Spleen (tissue), 11 donors: Measurements from ENCODE around the gene ZSCAN9. TPM values are rescaled to one million over a fixed set of nuclear protein-coding genes. Genes with fewer than 3 reads are reported as not detected.

ENCODE experiments used
- DNase-seq: peaks from one replicate; pipeline ENCODE4 v3.0.0-alpha.2; 2020
- H3K27ac ChIP-seq, 8 donors: fragments of 200-600 bp; sonication (generic) in 7 of 8; 1 replicate in 4 of 8; 2 replicates in 4 of 8; pipeline versions ENCODE4 v1.5.0 to v1.8.0; 2016 to 2021; ENCODE audit warnings: inconsistent platforms in 4 of 8, mild to moderate bottlenecking in 4 of 8, moderate library complexity in 1 of 8
- H3K27me3 ChIP-seq, 7 donors: fragments of 200-600 bp; sonication (generic) in 6 of 7; replicated peaks in 1 of 7; 1 replicate in 4 of 7; 2 replicates in 3 of 7; pipeline versions ENCODE4 v1.5.0 to v1.8.0; 2016 to 2021; ENCODE audit warnings: inconsistent platforms in 3 of 7, mild to moderate bottlenecking in 1 of 7
- H3K36me3 ChIP-seq, 6 donors: fragments of 200-600 bp; sonication (generic) in 5 of 6; 1 replicate in 4 of 6; 2 replicates in 2 of 6; pipeline versions ENCODE4 v1.5.0 to v1.8.0; 2016 to 2021; ENCODE audit warnings: inconsistent platforms in 2 of 6
- H3K4me1 ChIP-seq, 6 donors: fragments of 200-600 bp; sonication (generic) in 5 of 6; 1 replicate in 3 of 6; 2 replicates in 3 of 6; pipeline versions ENCODE4 v1.5.0 to v1.8.0; 2016 to 2021; ENCODE audit warnings: inconsistent platforms in 3 of 6
- H3K4me3 ChIP-seq, 8 donors: fragments of 200-600 bp; sonication (generic) in 7 of 8; 1 replicate in 4 of 8; 2 replicates in 4 of 8; pipeline versions ENCODE4 v1.5.0 to v1.8.0; 2016 to 2021; ENCODE audit warnings: inconsistent platforms in 4 of 8, mild to moderate bottlenecking in 4 of 8, moderate library complexity in 2 of 8
- H3K9me3 ChIP-seq, 8 donors: fragments of 200-600 bp; sonication (generic) in 7 of 8; 1 replicate in 4 of 8; 2 replicates in 4 of 8; pipeline versions ENCODE4 v1.5.0 to v1.8.0; 2016 to 2021; ENCODE audit warnings: inconsistent platforms in 4 of 8
- CTCF ChIP-seq, 11 experiments: fragments of 200-600 bp in 7 of 11; fragments of 450-650 bp in 4 of 11; sonication (generic) in 4 of 11; IDR thresholded peaks in 8 of 11; conservative IDR thresholded peaks in 3 of 11; 1 replicate in 7 of 11; 2 replicates in 4 of 11; pipeline versions ENCODE4 v1.4.0 to v1.8.0; 2016 to 2021; ENCODE audit warnings: antibody characterized with exemption in 11 of 11, inconsistent platforms in 4 of 11, mild to moderate bottlenecking in 1 of 11
- POLR2A ChIP-seq, 3 donors: fragments of 450-650 bp; IDR thresholded peaks; one replicate each; pipeline ENCODE4 v1.5.1; 2017; ENCODE audit warnings: antibody characterized with exemption in 3 of 3, mild to moderate bottlenecking in 1 of 3
- POLR2AphosphoS5 ChIP-seq, 3 donors: sonication (generic); formaldehyde crosslinking; IDR thresholded peaks; one replicate each; pipeline ENCODE4 v1.5.1; 2017; ENCODE audit warnings: antibody characterized with exemption in 3 of 3
- WGBS, 5 donors: extraction: QIAGEN DNeasy Blood & Tissue Kit in 3 of 5; methylation state at CpG; one replicate each; pipeline versions ENCODE4 v1.1.5 to v1.1.7; 2013 to 2018; 5-methylcytosine and 5-hydroxymethylcytosine counted together
- intact Hi-C: fragments of 100-400 bp; cut with DNase I; formaldehyde crosslinking; loops from one replicate; pipeline ENCODE4 v1.15.0; 2023; ENCODE audit warnings: low total_unique reads
- polyA plus RNA-seq, 3 donors: library from polyadenylated mRNA; stranded (reverse); fragments of 200-250 nt; gene quantifications; one replicate each; pipeline ENCODE4 v1.2.1, GENCODE V29; 2013
- total RNA-seq, 7 donors: library from RNA; depleted of rRNA in 3 of 7; stranded (reverse); fragments of >200 nt in 3 of 7; fragmentation: NEBNext Ultra II Directional in 4 of 7; extraction: Animal tissue kit (Norgen Biotek cat#: 25700) in 4 of 7; gene quantifications; one replicate each; pipeline versions ENCODE4 v1.1.0 to v1.2.1, GENCODE V29; 2016 to 2021
- donor health status: healthy with polysubstance abuse.
- donor health status: DM: no; HTN: no; CAD: no; lungs with moderate emphysema.
- donor health status: DM: no; HTN: no; CAD: no.
- donor health status: Bipolar disorder and iron deficiency.
- donor health status: healthy.
- donor health status: DM: no; HTN: no; CAD: no.
- donor health status: DM: yes; HTN: yes; CAD: no.

The ZSCAN9 gene
- total and polyA plus RNA-seq, 10 donors, result 6.9 to 25.7 (median 14.2) TPM

GRCh38 chr6:28232785-28233184 lies 7.7 kb downstream of the ZSCAN9 start:
- Histone ChIP-seq H3K27me3 (no peaks in the 10 kb centered on the region), H3K4me3 (no peak overlapping the region), H3K27ac (no peak overlapping the region), H3K4me1 (peaks cover 0 to 11% (median 0%) of the 10 kb centered on the region in 6 donors), H3K9me3 (no peaks in the 10 kb centered on the region), H3K36me3 (peaks cover 3 to 72% (median 52%) of the 10 kb centered on the region in 6 donors)
- DNase-seq, result no peak
- WGBS, 5 donors, result 92 to 97% (median 96%) methylated on average over 11 of the region's 11 CpGs
- intact Hi-C loops, result no loop called here
- no peak for TF ChIP-seq CTCF (IDR thresholded peaks at IDR 0.05 in 8 of 11, conservative IDR thresholded peaks at IDR 0.05 in 3 of 11)
- no peak for TF ChIP-seq POLR2A (IDR thresholded peaks at IDR 0.05)
- TF ChIP-seq POLR2AphosphoS5 (IDR thresholded peaks at IDR 0.05), result no peak

GRCh38 chr6:28235912-28236452 lies 10.9 kb downstream of the ZSCAN9 start:
- H3K36me3 ChIP-seq, result peaks cover 3 to 49% (median 23%) of the 10 kb centered on the region in 6 donors
- H3K9me3 ChIP-seq, result no peaks in the 10 kb centered on the region
- no peak overlapping the region for H3K4me3 ChIP-seq
- no peaks in the 10 kb centered on the region for H3K27me3 ChIP-seq
- no peak for DNase-seq
- 84 to 93% (median 88%) methylated on average over 3 of the region's 3 CpGs for WGBS, 5 donors
- no peak for TF ChIP-seq POLR2A (IDR thresholded peaks at IDR 0.05)
- no peak for TF ChIP-seq CTCF (IDR thresholded peaks at IDR 0.05 in 8 of 11, conservative IDR thresholded peaks at IDR 0.05 in 3 of 11)
- no peak for TF ChIP-seq POLR2AphosphoS5 (IDR thresholded peaks at IDR 0.05)
- no peak overlapping the region for H3K27ac ChIP-seq
- no peaks in the 10 kb centered on the region for H3K4me1 ChIP-seq
- intact Hi-C loops, result no loop called here

- no peak for DNase-seq
- 83 to 100% (median 94%) methylated on average over 1 of the region's 1 CpG for WGBS, 5 donors
- no peaks in the 10 kb centered on the region for H3K27me3 ChIP-seq
- intact Hi-C loops, result no loop called here
- no peaks in the 10 kb centered on the region for H3K9me3 ChIP-seq
- H3K36me3 ChIP-seq, result peaks cover 0 to 24% (median 13%) of the 10 kb centered on the region in 6 donors
- no peaks in the 10 kb centered on the region for H3K4me1 ChIP-seq
- no peak overlapping the region for H3K4me3 ChIP-seq
- no peak for TF ChIP-seq CTCF (IDR thresholded peaks at IDR 0.05 in 8 of 11, conservative IDR thresholded peaks at IDR 0.05 in 3 of 11)
- no peak for TF ChIP-seq POLR2A (IDR thresholded peaks at IDR 0.05)
- TF ChIP-seq POLR2AphosphoS5 (IDR thresholded peaks at IDR 0.05), result no peak
- H3K27ac ChIP-seq, result no peak overlapping the region
Measured at GRCh38 chr6:28239636-28240035, 14.6 kb downstream of the ZSCAN9 start.

- DNase-seq, result no peak
- no peak for TF ChIP-seq POLR2AphosphoS5 (IDR thresholded peaks at IDR 0.05)
- TF ChIP-seq CTCF (IDR thresholded peaks at IDR 0.05 in 8 of 11, conservative IDR thresholded peaks at IDR 0.05 in 3 of 11), result no peak
- no peak for TF ChIP-seq POLR2A (IDR thresholded peaks at IDR 0.05)
- intact Hi-C loops, result no loop called here
- no peaks in the 10 kb centered on the region for H3K9me3 ChIP-seq
- 93 to 98% (median 96%) methylated on average over 1 of the region's 1 CpG for WGBS, 5 donors
- no peak overlapping the region for H3K4me3 ChIP-seq
- H3K27ac ChIP-seq, result no peak overlapping the region
- no peaks in the 10 kb centered on the region for H3K27me3 ChIP-seq
- peaks cover 0 to 29% (median 22%) of the 10 kb centered on the region in 6 donors for H3K36me3 ChIP-seq
- no peaks in the 10 kb centered on the region for H3K4me1 ChIP-seq
Measured at GRCh38 chr6:28240471-28240870, 15.4 kb downstream of the ZSCAN9 start.
